ENCODE data around the gene RTN4R.

DNA sequence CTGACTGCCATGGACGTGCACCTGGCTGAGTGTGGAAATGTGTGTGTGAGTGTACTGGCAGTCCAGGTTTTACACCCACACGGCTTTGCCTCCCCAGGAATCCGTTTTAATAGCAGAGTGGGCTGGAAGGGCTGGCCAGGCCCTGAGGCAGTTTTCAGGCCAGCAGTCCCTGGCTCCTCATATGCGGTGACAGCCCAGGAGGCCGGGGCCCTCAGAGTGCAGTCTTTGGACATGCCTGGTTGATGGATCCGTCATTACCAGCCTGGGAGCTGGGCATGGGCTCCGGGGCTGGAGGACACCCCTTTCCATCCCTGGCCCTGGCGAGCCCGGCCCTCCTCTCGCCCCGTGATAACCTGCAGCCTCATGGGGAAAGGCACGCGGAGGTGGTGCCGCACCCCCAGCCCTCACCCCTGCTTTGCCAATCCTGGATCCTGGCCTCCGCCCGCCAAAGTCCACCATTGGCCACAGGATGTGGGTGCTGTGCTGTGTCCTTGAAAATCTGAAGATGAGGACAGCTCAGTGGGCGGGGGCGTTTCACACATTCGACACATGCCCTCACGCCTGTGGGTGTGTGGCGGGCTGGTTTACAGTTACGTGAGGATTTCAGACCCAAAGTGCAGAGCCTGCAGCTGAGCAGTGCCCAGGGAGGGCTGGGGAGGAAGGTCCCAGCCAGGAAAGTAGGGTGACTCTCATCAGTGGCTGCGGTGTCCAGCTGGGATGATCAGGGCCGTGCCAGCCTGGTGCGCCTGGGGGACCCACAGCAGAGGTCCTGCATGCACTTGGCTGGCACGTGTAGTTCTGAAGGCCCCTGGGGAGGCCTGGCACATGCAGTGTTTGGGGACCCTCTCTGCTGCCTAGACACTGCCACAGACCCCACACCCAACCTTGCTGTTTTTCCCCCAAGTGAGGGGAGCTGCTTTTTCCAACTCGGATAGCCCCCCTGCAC, 55.1 kb downstream of the RTN4R start:
- TF ChIP-seq TCF12 (IDR thresholded peaks at IDR 0.05) (no peak), GABPA (IDR thresholded peaks at IDR 0.05; ENCODE audit: low read depth) (no peak), EZH2phosphoT487 (IDR thresholded peaks at IDR 0.05; ENCODE audit: borderline replicate concordance, low read depth) (no peak), RAD21 (IDR thresholded peaks at IDR 0.05; ENCODE audit: low read length) (no peak), FOXJ3 (CRISPR knock-in tag; IDR thresholded peaks at IDR 0.05) (no peak)
- TF ChIP-seq, protein P1, sequence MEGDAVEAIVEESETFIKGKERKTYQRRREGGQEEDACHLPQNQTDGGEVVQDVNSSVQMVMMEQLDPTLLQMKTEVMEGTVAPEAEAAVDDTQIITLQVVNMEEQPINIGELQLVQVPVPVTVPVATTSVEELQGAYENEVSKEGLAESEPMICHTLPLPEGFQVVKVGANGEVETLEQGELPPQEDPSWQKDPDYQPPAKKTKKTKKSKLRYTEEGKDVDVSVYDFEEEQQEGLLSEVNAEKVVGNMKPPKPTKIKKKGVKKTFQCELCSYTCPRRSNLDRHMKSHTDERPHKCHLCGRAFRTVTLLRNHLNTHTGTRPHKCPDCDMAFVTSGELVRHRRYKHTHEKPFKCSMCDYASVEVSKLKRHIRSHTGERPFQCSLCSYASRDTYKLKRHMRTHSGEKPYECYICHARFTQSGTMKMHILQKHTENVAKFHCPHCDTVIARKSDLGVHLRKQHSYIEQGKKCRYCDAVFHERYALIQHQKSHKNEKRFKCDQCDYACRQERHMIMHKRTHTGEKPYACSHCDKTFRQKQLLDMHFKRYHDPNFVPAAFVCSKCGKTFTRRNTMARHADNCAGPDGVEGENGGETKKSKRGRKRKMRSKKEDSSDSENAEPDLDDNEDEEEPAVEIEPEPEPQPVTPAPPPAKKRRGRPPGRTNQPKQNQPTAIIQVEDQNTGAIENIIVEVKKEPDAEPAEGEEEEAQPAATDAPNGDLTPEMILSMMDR (IDR thresholded peaks at IDR 0.05): no peak
- TF ChIP-seq, protein P2, sequence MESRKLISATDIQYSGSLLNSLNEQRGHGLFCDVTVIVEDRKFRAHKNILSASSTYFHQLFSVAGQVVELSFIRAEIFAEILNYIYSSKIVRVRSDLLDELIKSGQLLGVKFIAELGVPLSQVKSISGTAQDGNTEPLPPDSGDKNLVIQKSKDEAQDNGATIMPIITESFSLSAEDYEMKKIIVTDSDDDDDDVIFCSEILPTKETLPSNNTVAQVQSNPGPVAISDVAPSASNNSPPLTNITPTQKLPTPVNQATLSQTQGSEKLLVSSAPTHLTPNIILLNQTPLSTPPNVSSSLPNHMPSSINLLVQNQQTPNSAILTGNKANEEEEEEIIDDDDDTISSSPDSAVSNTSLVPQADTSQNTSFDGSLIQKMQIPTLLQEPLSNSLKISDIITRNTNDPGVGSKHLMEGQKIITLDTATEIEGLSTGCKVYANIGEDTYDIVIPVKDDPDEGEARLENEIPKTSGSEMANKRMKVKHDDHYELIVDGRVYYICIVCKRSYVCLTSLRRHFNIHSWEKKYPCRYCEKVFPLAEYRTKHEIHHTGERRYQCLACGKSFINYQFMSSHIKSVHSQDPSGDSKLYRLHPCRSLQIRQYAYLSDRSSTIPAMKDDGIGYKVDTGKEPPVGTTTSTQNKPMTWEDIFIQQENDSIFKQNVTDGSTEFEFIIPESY (IDR thresholded peaks at IDR 0.05; ENCODE audit: borderline replicate concordance, low read depth): no peak
